A673 (cell line): ENCODE results near the gene DAB1. TPM values are rescaled to one million over a fixed set of nuclear protein-coding genes. Genes with fewer than 3 reads are reported as not detected.

ENCODE experiments used
- BruUV-seq: library from RNA; stranded (reverse); fragments of 400-500 nt; replicated peaks from 2 replicates; lab custom pipeline; 2021; lab: Mats Ljungman, UMichigan
- CTCF ChIA-PET: fragments of 300-600 bp; sonication (Branson Sonifier 250); formaldehyde crosslinking; loops from one replicate; lab custom pipeline; 2022; ENCODE audit warnings: antibody characterized with exemption; lab: Charles Lee
- POLR2A ChIA-PET: fragments of 300-600 bp; sonication (Branson Sonifier 250); formaldehyde crosslinking; loops from one replicate; lab custom pipeline; 2022; ENCODE audit warnings: antibody characterized with exemption; ENCODE audit not compliant: low non-redundant PET; lab: Charles Lee
- DNase-seq: peaks from one replicate; pipeline ENCODE4 v3.0.0-alpha.2; 2015; ENCODE audit warnings: low spot score
- H3K27ac ChIP-seq: fragments of 200-600 bp; sonication (generic); 2 replicates; pipeline ENCODE4 v1.5.1; 2016; ENCODE audit warnings: mixed run types, low read depth, mild to moderate bottlenecking, mixed read lengths, antibody characterized with exemption, low read length; ENCODE audit not compliant: poor library complexity, severe bottlenecking
- H3K27me3 ChIP-seq: fragments of 200-600 bp; sonication (generic); replicated peaks from 2 replicates; pipeline ENCODE4 v1.6.1; 2017; ENCODE audit warnings: mixed run types, low read depth, mild to moderate bottlenecking, mixed read lengths, antibody characterized with exemption, low read length; ENCODE audit not compliant: insufficient read depth, poor library complexity
- H3K36me3 ChIP-seq: fragments of 200-600 bp; sonication (generic); 2 replicates; pipeline ENCODE4 v1.6.1; 2016; ENCODE audit warnings: mixed run types, mild to moderate bottlenecking, mixed read lengths, antibody characterized with exemption, low read length; ENCODE audit not compliant: insufficient read depth, poor library complexity, severe bottlenecking
- H3K4me1 ChIP-seq: fragments of 200-600 bp; sonication (generic); 2 replicates; pipeline ENCODE4 v1.6.1; 2017; ENCODE audit warnings: mixed run types, mild to moderate bottlenecking, mixed read lengths, antibody characterized with exemption, low read length; ENCODE audit not compliant: insufficient read depth, poor library complexity, severe bottlenecking
- H3K4me3 ChIP-seq: fragments of 200-600 bp; sonication (generic); 2 replicates; pipeline ENCODE4 v1.5.1; 2016; ENCODE audit warnings: low read depth, mixed run types, mild to moderate bottlenecking, mixed read lengths, low read length; ENCODE audit not compliant: poor library complexity, severe bottlenecking
- H3K9me3 ChIP-seq: fragments of 200-600 bp; sonication (generic); 2 replicates; pipeline ENCODE4 v1.6.1; 2016; ENCODE audit warnings: mixed run types, low read depth, mild to moderate bottlenecking, mixed read lengths, antibody characterized with exemption, low read length; ENCODE audit not compliant: poor library complexity, severe bottlenecking
- EZH2 ChIP-seq: fragments of 200-600 bp; sonication (generic); IDR thresholded peaks from 2 replicates; pipeline ENCODE4 v1.6.1; 2017; ENCODE audit warnings: borderline replicate concordance, low read depth, mild to moderate bottlenecking, mixed read lengths, antibody characterized with exemption, low read length; ENCODE audit not compliant: poor library complexity, severe bottlenecking
- intact Hi-C: fragments of 100-400 bp; cut with micrococcal nuclease; formaldehyde crosslinking; loops from one replicate; pipeline ENCODE4 v1.10.0; 2022; ENCODE audit not compliant: unreplicated experiment
- total RNA-seq: library from RNA; stranded (reverse); gene quantifications from 2 replicates; pipeline ENCODE4 v1.2.3, GENCODE V29; 2021
- TF ChIP-seq, protein P1 (sequence below): fragments of 300-800, 200-600 bp; sonication (generic); conservative IDR thresholded peaks from 2 replicates; pipeline ENCODE4 v1.5.1; 2017; ENCODE audit warnings: low read depth, mild to moderate bottlenecking, antibody characterized with exemption, low read length, moderate library complexity, mixed read lengths

Gene DAB1
- total RNA-seq, 1 experiment from 2014 or later: 112 TPM

DNA sequence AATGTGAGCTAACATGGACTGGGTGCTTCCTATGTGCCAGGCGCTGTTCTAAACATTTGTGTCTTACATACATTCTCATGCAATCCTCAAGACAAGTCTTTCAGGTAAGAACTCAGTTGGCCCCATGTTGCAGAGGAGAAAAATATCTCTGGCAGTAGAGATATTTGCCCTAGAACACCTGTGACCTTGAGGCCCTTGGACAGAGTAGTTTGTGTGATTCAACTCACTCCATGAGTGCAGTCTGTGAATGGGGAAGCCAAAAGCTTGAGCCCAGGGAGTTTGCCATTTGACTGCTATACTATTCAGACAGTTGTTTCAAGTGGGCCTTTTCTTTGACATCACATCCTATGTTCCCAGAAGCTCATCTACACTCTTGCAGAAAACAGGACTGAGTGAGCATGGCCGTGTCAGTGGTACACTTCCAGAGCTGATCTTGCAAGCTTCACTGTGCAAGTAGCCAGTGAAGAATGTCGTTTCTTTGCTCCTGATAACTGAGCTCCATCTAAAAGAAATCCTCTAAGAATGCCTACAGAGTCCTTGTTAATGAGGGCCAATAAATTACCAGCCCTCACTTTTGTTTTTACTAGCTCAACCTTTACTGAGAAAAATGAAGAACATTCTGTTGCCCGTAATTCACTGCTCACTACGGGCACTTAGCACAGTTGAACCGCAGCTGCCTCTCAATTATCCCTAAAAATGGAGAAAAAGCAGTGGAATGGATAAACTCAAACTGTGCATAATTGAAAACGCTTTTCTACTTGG, 359.3 kb downstream of the DAB1 start:
- no peaks in the 10 kb centered on the region for H3K27me3 ChIP-seq
- no TSS peak for BruUV-seq
- ChIA-PET CTCF (no interaction called here), POLR2A (interaction anchor here (1.0 kb wide), 1 partner anchor 1843 kb away, joined by 8 read pairs; no protein-coding TSS in a partner anchor)
- no peak for DNase-seq
- TF ChIP-seq EZH2: no peak
- TF ChIP-seq, protein P1, sequence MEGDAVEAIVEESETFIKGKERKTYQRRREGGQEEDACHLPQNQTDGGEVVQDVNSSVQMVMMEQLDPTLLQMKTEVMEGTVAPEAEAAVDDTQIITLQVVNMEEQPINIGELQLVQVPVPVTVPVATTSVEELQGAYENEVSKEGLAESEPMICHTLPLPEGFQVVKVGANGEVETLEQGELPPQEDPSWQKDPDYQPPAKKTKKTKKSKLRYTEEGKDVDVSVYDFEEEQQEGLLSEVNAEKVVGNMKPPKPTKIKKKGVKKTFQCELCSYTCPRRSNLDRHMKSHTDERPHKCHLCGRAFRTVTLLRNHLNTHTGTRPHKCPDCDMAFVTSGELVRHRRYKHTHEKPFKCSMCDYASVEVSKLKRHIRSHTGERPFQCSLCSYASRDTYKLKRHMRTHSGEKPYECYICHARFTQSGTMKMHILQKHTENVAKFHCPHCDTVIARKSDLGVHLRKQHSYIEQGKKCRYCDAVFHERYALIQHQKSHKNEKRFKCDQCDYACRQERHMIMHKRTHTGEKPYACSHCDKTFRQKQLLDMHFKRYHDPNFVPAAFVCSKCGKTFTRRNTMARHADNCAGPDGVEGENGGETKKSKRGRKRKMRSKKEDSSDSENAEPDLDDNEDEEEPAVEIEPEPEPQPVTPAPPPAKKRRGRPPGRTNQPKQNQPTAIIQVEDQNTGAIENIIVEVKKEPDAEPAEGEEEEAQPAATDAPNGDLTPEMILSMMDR: no peak
- H3K9me3 ChIP-seq: no peaks in the 10 kb centered on the region
- intact Hi-C loops: no loop called here
- H3K27ac ChIP-seq: no peak overlapping the region
- H3K36me3 ChIP-seq: peaks cover 6% of the 10 kb centered on the region
- H3K4me1 ChIP-seq: peaks cover 14% of the 10 kb centered on the region
- H3K4me3 ChIP-seq: no peak overlapping the region

DNA sequence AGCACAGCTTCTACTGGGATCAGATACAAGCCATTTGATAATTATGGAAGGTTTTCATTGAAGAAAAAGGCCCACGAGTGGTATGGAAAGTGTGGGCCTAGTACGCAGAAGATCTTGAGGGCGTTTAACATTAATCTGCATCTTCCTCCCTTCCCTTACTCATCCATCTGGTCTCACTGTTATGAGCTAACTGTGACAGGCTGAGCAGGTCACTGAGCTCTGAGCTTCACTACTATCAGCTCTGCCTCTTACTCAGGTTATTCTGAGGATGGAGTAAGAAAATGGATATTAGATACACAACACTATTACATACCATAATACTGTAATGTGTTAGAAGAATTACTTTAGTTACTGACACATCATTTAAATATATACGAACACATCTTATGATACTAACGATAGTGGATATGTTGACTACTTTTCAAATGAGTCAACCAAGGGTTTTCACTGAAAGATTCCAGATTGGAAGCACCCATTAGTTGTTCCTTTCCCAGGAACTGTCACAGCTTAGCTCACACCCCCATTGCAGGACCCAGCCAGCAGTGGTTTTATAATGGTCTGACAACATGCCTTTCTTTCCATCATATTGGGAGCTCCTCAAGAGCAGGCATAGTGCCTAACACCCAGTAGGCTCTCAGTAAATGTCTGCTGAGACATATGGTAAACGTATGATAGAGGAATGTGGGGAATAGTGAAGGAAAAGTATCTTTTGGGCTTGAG, 360.3 kb downstream of the DAB1 start:
- Histone ChIP-seq H3K4me1 (peaks cover 12% of the 10 kb centered on the region), H3K4me3 (no peak overlapping the region), H3K9me3 (no peaks in the 10 kb centered on the region), H3K36me3 (peaks cover 6% of the 10 kb centered on the region), H3K27ac (no peak overlapping the region), H3K27me3 (no peaks in the 10 kb centered on the region)
- no TSS peak for BruUV-seq
- DNase-seq: no peak
- ChIA-PET CTCF (no interaction called here), POLR2A (interaction anchor here (0.5 to 1.0 kb wide), 3 partner anchors 12 to 1842 kb away, joined by 3 to 8 read pairs (median 3); no protein-coding TSS in a partner anchor)
- intact Hi-C loops: no loop called here
- TF ChIP-seq EZH2: no peak
- TF ChIP-seq, protein P1: no peak

DNA sequence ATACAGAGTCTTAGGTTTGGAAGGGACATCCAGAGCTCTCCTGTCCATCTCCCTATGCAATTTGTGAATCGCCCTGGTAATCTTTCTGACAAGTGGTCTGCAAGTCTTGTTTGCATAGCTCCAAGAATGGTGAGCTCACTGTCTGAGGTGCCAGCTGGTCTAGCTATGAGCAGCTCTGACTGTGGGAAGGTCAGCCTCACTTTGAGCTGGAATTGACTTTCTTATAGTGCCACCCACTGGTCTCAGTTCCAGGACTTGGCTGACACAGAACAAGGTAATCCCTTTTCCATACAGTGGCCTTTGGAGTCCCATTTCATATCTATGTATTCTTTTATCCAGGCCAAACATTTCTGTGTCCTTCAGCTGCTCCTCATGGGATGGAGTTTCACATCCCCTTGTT, 362.5 kb downstream of the DAB1 start:
- POLR2A ChIA-PET: no interaction called here
- no peaks in the 10 kb centered on the region for H3K9me3 ChIP-seq
- BruUV-seq: no TSS peak
- CTCF ChIA-PET: no interaction called here
- peaks cover 6% of the 10 kb centered on the region for H3K36me3 ChIP-seq
- intact Hi-C loops: no loop called here
- no peak for TF ChIP-seq EZH2
- H3K4me3 ChIP-seq: no peak overlapping the region
- no peaks in the 10 kb centered on the region for H3K27me3 ChIP-seq
- no peak overlapping the region for H3K27ac ChIP-seq
- no peak for DNase-seq
- H3K4me1 ChIP-seq: no peaks in the 10 kb centered on the region
